OCI-LY1 (cell line): Measurements from ENCODE around the gene AMER3.

ENCODE experiments used
- H2AFZ ChIP-seq: fragments of 200-600 bp; sonication (generic), shearing (Covaris generic); 2 replicates; pipeline ENCODE4 v1.6.0; 2014; ENCODE audit warnings: antibody characterized with exemption, mild to moderate bottlenecking, low read length
- H3F3A ChIP-seq: fragments of 200-600 bp; sonication (generic), shearing (Covaris generic); 2 replicates; pipeline ENCODE4 v1.6.0; 2014; ENCODE audit warnings: mild to moderate bottlenecking, antibody characterized with exemption, low read length, moderate library complexity; ENCODE audit not compliant: insufficient read depth
- H3K27ac ChIP-seq: fragments of 200-600 bp; sonication (generic); 2 replicates; pipeline ENCODE4 v1.5.1; 2014; ENCODE audit warnings: low read length, mixed run types, mild to moderate bottlenecking, low read depth; ENCODE audit not compliant: poor library complexity, severe bottlenecking
- H3K27me3 ChIP-seq: fragments of 200-600 bp; sonication (generic); 2 replicates; pipeline ENCODE4 v1.6.0; 2014; ENCODE audit warnings: antibody characterized with exemption, mild to moderate bottlenecking, low read length, moderate library complexity; ENCODE audit not compliant: insufficient read depth
- H3K36me3 ChIP-seq: fragments of 200-600 bp; sonication (generic); 2 replicates; pipeline ENCODE4 v1.6.1; 2014; ENCODE audit warnings: mild to moderate bottlenecking, antibody characterized with exemption, low read length, moderate library complexity, mixed read lengths; ENCODE audit not compliant: insufficient read depth
- H3K4me1 ChIP-seq: fragments of 200-600 bp; sonication (generic); 2 replicates; pipeline ENCODE4 v1.5.1; 2014; ENCODE audit warnings: mild to moderate bottlenecking, low read length, moderate library complexity; ENCODE audit not compliant: insufficient read depth, severe bottlenecking
- H3K4me2 ChIP-seq: fragments of 200-600 bp; sonication (generic), shearing (Covaris generic); 2 replicates; pipeline ENCODE4 v1.6.1; 2014; ENCODE audit warnings: low read length
- H3K4me3 ChIP-seq: fragments of 200-600 bp; sonication (generic); 2 replicates; pipeline ENCODE4 v1.5.1; 2014; ENCODE audit warnings: low read length, low read depth, mild to moderate bottlenecking, mixed read lengths; ENCODE audit not compliant: poor library complexity, severe bottlenecking
- H3K79me2 ChIP-seq: fragments of 200-600 bp; shearing (Covaris generic); 2 replicates; pipeline ENCODE4 v1.6.1; 2016; ENCODE audit warnings: mixed run types, low read length, mixed read lengths; ENCODE audit not compliant: insufficient read depth
- H3K9ac ChIP-seq: fragments of 200-600 bp; sonication (generic), shearing (Covaris generic); 2 replicates; pipeline ENCODE4 v1.6.1; 2014; ENCODE audit warnings: mild to moderate bottlenecking, low read length, mixed read lengths
- H3K9me2 ChIP-seq: fragments of 200-600 bp; sonication (generic), shearing (Covaris generic); 2 replicates; pipeline ENCODE4 v1.6.1; 2014; ENCODE audit warnings: low read depth, mild to moderate bottlenecking, low read length, mixed read lengths
- H3K9me3 ChIP-seq: fragments of 200-600 bp; shearing (Covaris generic); 2 replicates; pipeline ENCODE4 v1.6.1; 2014; ENCODE audit warnings: low read length, mixed read lengths
- H4K20me1 ChIP-seq: fragments of 200-600 bp; sonication (generic), shearing (Covaris generic); 2 replicates; pipeline ENCODE4 v1.6.0; 2016; ENCODE audit warnings: mild to moderate bottlenecking, low read length; ENCODE audit not compliant: insufficient read depth
- CTCF ChIP-seq: fragments of 200-600 bp; sonication (generic), shearing (Covaris generic); IDR thresholded peaks from 2 replicates; pipeline ENCODE4 v1.5.1; 2017; ENCODE audit warnings: mild to moderate bottlenecking, antibody characterized with exemption, low read length, moderate library complexity, mixed read lengths
- EZH2 ChIP-seq: fragments of 200-600 bp; sonication (generic), shearing (Covaris generic); IDR thresholded peaks from 2 replicates; pipeline ENCODE4 v1.8.0; 2017; ENCODE audit warnings: borderline replicate concordance, mixed run types, mild to moderate bottlenecking, antibody characterized with exemption, low read length, moderate library complexity, mixed read lengths

AMER3 gene

GRCh38 chr2:130764035-130764820, 8.9 kb downstream of the AMER3 start:
- Histone ChIP-seq H3K36me3 (no peaks in the 10 kb centered on the region), H3K4me2 (no peak overlapping the region), H2AFZ (no peak overlapping the region), H3K9ac (no peak overlapping the region), H4K20me1 (no peaks in the 10 kb centered on the region), H3K9me2 (no peaks in the 10 kb centered on the region), H3K4me3 (no peak overlapping the region), H3K27ac (no peak overlapping the region), H3K27me3 (no peaks in the 10 kb centered on the region), H3K9me3 (no peaks in the 10 kb centered on the region), H3F3A (no peaks in the 10 kb centered on the region), H3K4me1 (no peaks in the 10 kb centered on the region), H3K79me2 (no peaks in the 10 kb centered on the region)
- TF ChIP-seq CTCF (no peak), EZH2 (no peak)

GRCh38 chr2:130764821-130765115, 9.4 kb downstream of the AMER3 start:
- no peaks in the 10 kb centered on the region for H3K4me1 ChIP-seq
- H3K9me2 ChIP-seq: no peaks in the 10 kb centered on the region
- no peak overlapping the region for H3K9ac ChIP-seq
- no peaks in the 10 kb centered on the region for H3K79me2 ChIP-seq
- H3K4me3 ChIP-seq: no peak overlapping the region
- no peaks in the 10 kb centered on the region for H3K36me3 ChIP-seq
- TF ChIP-seq CTCF (no peak), EZH2 (no peak)
- no peaks in the 10 kb centered on the region for H3F3A ChIP-seq
- no peak overlapping the region for H3K27ac ChIP-seq
- no peaks in the 10 kb centered on the region for H4K20me1 ChIP-seq
- no peak overlapping the region for H2AFZ ChIP-seq
- no peaks in the 10 kb centered on the region for H3K27me3 ChIP-seq
- H3K4me2 ChIP-seq: no peak overlapping the region
- H3K9me3 ChIP-seq: no peaks in the 10 kb centered on the region

- TF ChIP-seq EZH2: no peak
- no peak for TF ChIP-seq CTCF
- H3K9me2 ChIP-seq: no peaks in the 10 kb centered on the region
- H3K27ac ChIP-seq: no peak overlapping the region
Measured at GRCh38 chr2:130765464-130765863, 10.1 kb downstream of the AMER3 start.

More at GRCh38 chr2:130765464-130765863, 10.1 kb downstream of the AMER3 start:
- no peaks in the 10 kb centered on the region for H3K79me2 ChIP-seq
- no peak overlapping the region for H2AFZ ChIP-seq
- no peaks in the 10 kb centered on the region for H4K20me1 ChIP-seq
- H3K4me3 ChIP-seq: no peak overlapping the region
- H3K4me2 ChIP-seq: no peak overlapping the region
- no peaks in the 10 kb centered on the region for H3K9me3 ChIP-seq
- no peaks in the 10 kb centered on the region for H3K4me1 ChIP-seq
- H3F3A ChIP-seq: no peaks in the 10 kb centered on the region
- H3K36me3 ChIP-seq: no peaks in the 10 kb centered on the region
- H3K27me3 ChIP-seq: no peaks in the 10 kb centered on the region
- no peak overlapping the region for H3K9ac ChIP-seq
